Measurements from ENCODE around the gene HSBP1L1. TPM values are rescaled to one million over a fixed set of nuclear protein-coding genes. Genes with fewer than 3 reads are reported as not detected.
"Not testable (repeated sequence)": the region's sequence is repeated elsewhere in the genome, so short reads cannot be mapped to it uniquely, and the experiment has no call there.

Gene HSBP1L1
- total RNA-seq, 2 donors from 2014 or later: 1.2 to 6.2 TPM

DNA sequence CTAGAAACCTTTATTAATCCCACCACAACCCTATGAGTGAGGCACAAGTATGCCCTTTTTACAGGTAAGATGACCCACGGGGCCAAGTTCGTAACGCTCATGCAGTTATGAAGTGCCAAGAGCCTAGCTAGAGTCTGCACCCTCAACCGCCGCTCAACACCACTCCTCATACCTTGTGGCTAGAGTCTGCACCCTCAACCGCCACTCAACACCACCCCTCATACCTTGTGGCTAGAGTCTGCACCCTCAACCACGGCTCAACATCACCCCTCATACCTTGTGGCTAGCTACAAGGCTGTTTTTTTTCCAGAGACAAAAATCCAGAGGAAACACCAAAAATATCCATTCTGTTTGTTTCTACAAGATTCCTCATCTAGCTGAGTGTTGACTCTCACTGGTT, 19.4 kb downstream of the HSBP1L1 start:
- peaks cover 49 to 50% of the 10 kb centered on the region in 2 donors for H3K4me1 Mint-ChIP-seq (ENCODE audit: low read depth in 2 of 2)
- H3K9me3 Mint-ChIP-seq: no peaks in the 10 kb centered on the region
- DNase-seq (ENCODE audit: low spot score) (no peak), ATAC-seq (no peak)
- no peaks in the 10 kb centered on the region for H3K36me3 Mint-ChIP-seq
- H3K27ac Mint-ChIP-seq: peak overlapping the region; percentile 7 to 57
- no peaks in the 10 kb centered on the region for H3K27me3 Mint-ChIP-seq
- peak overlapping the region; percentile 56 for H3K4me3 Mint-ChIP-seq

DNA sequence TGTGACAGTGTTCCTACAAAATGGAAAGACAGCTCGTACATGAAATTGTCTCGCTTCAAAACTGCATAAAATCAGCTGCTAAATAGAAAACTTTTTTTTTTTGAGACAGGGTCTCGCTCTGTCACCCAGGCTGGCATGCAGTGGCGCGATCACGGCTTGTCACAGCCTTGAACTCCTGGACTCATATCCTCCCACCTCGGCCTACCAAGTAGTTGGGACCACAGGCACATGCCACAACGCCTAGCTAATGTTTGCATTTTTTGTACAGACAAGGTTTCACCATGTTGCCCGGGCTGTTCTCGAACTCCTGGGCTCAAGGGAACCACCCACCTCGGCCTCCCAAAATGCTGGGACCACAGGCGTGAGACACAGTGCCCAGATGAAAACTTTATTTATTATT, 20.7 kb downstream of the HSBP1L1 start:
- no peak for ATAC-seq
- no peak overlapping the region for H3K4me3 Mint-ChIP-seq

GRCh38 chr18:79986726-79987125, 22.3 kb downstream of the HSBP1L1 start:
- ATAC-seq (no peak), DNase-seq (ENCODE audit: low spot score) (no peak)
- no peaks in the 10 kb centered on the region for H3K36me3 Mint-ChIP-seq
- H3K4me3 Mint-ChIP-seq: peak overlapping the region; percentile 96
- no peaks in the 10 kb centered on the region for H3K27me3 Mint-ChIP-seq
- peaks cover 38 to 39% of the 10 kb centered on the region in 2 donors for H3K4me1 Mint-ChIP-seq (ENCODE audit: low read depth in 2 of 2)
- H3K9me3 Mint-ChIP-seq: no peaks in the 10 kb centered on the region
- H3K27ac Mint-ChIP-seq: peak overlapping the region; percentile 79 to 88

More for the DNA sequence above, 20.7 kb downstream of the HSBP1L1 start:
- Mint-ChIP-seq H3K9me3 (no peaks in the 10 kb centered on the region), H3K36me3 (no peaks in the 10 kb centered on the region), H3K27ac (peak overlapping the region in 1 of 2 donors; percentile 9), H3K27me3 (no peaks in the 10 kb centered on the region), H3K4me1 (ENCODE audit: low read depth in 2 of 2) (peaks cover 42 to 44% of the 10 kb centered on the region in 2 donors)
- no peak for DNase-seq (ENCODE audit: low spot score)

GRCh38 chr18:79987566-79987965, 23.1 kb downstream of the HSBP1L1 start:
- Mint-ChIP-seq H3K27me3 (no peaks in the 10 kb centered on the region), H3K4me1 (ENCODE audit: low read depth in 2 of 2) (peaks cover 29 to 31% of the 10 kb centered on the region in 2 donors), H3K9me3 (no peaks in the 10 kb centered on the region), H3K4me3 (peak overlapping the region; percentile 96), H3K36me3 (no peaks in the 10 kb centered on the region), H3K27ac (peak overlapping the region; percentile 79 to 88)
- no peak for ATAC-seq
- no peak for DNase-seq (ENCODE audit: low spot score)

GRCh38 chr18:79988071-79988450, 23.6 kb downstream of the HSBP1L1 start:
- Mint-ChIP-seq H3K4me1 (ENCODE audit: low read depth in 2 of 2) (peaks cover 26 to 29% of the 10 kb centered on the region in 2 donors), H3K27me3 (peaks cover 0 to under 1% of the 10 kb centered on the region in 2 donors), H3K9me3 (no peaks in the 10 kb centered on the region), H3K27ac (peak overlapping the region; percentile 79 to 88), H3K4me3 (peak overlapping the region; percentile 96), H3K36me3 (no peaks in the 10 kb centered on the region)
- ATAC-seq (peak; percentile 80 to 81), DNase-seq (ENCODE audit: low spot score) (peak; percentile 77)

DNA sequence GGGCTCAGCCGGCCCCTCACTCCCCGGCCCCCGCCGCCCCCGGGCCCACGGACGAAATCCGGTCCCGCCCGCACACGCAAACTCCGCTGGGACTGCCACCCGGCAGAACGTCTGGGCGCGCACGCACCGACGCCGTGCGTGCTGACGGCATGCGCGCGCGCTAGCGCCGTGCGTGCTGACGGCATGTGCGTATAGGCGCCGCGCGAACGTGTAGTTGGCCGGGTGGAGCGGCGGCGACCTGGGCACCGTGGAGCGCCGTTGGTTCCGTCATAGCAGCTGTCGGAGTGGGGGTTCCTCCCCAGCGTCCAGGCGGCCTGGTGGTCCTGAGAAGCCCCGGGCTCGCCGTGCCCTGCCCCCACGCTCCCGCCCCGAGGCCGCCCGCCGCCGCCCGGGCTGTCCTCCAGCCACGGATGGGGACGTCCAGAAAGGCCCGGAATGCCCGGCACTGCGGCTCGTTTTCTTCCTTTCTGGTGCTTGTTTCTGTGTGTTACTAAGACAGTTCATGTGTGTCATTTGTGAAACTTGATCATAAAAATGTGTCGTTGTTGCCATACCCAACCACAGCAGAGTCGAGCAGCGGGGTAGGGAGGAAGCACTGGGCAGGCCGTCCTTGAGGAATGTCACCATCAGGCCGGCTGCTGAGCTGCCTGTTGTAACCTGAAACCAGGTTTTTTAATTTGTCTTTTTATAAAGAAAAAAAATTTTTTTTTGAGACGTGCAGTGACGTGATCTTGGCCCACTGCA, 24.2 kb downstream of the HSBP1L1 start, which contains the start of gene TXNL4A:
TXNL4A (minus strand) TSS at position 113 of the 744 bp plus-strand sequence. CDS start 171 bp downstream, outside the sequence.
- Mint-ChIP-seq H3K36me3 (no peaks in the 10 kb centered on the region), H3K27ac (peak within 1 kb of the TSS; percentile 90 to 92), H3K4me3 (peak within 1 kb of the TSS; percentile 96), H3K4me1 (ENCODE audit: low read depth in 2 of 2) (peaks cover 20 to 25% of the 10 kb centered on the region in 2 donors), H3K27me3 (peaks cover 2 to 6% of the 10 kb centered on the region in 2 donors), H3K9me3 (no peaks in the 10 kb centered on the region)
- DNase-seq (ENCODE audit: low spot score): peak; percentile 90
- peak; percentile 99 for ATAC-seq

GRCh38 chr18:79989195-79989497, 24.7 kb downstream of the HSBP1L1 start:
- no peaks in the 10 kb centered on the region for H3K9me3 Mint-ChIP-seq
- H3K27me3 Mint-ChIP-seq: peaks cover 2 to 8% of the 10 kb centered on the region in 2 donors
- DNase-seq (ENCODE audit: low spot score): no peak
- H3K27ac Mint-ChIP-seq: peak overlapping the region; percentile 90 to 92
- H3K4me3 Mint-ChIP-seq: peak overlapping the region; percentile 96
- H3K4me1 Mint-ChIP-seq (ENCODE audit: low read depth in 2 of 2): peaks cover 15 to 20% of the 10 kb centered on the region in 2 donors
- no peaks in the 10 kb centered on the region for H3K36me3 Mint-ChIP-seq
- ATAC-seq: no peak

DNA sequence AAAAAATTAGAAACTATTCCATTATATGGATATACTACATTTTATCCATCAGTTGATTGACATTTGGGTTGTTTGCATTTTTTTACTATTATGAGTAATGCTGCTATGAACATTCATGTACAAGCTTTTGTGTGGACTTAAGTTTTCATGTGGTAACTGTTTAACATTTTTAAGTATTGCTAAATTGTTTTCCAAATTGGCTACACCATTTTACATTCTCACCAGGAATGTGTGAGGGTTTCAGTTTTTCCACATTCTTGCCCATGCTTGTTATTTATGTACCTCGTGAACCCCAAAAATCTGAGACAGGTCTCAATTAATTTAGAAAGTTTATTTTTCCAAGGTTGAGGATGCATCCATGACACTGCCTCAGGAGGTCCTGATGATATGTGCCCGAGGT, 27.1 kb downstream of the HSBP1L1 start:
- Mint-ChIP-seq H3K9me3 (no peaks in the 10 kb centered on the region), H3K27me3 (peaks cover 2 to 14% of the 10 kb centered on the region in 2 donors), H3K27ac (no peak overlapping the region), H3K4me3 (no peak overlapping the region), H3K4me1 (ENCODE audit: low read depth in 2 of 2) (peaks cover 8 to 13% of the 10 kb centered on the region in 2 donors), H3K36me3 (no peaks in the 10 kb centered on the region)
- DNase-seq (ENCODE audit: low spot score): no peak
- ATAC-seq: no peak

- H3K27ac Mint-ChIP-seq; H3K4me1 Mint-ChIP-seq (ENCODE audit: low read depth in 2 of 2); H3K36me3 Mint-ChIP-seq; DNase-seq (ENCODE audit: low spot score); H3K4me3 Mint-ChIP-seq; ATAC-seq; H3K27me3 Mint-ChIP-seq; H3K9me3 Mint-ChIP-seq: not testable (repeated sequence)
Measured at GRCh38 chr18:79999701-80000100, 35.3 kb downstream of the HSBP1L1 start.

- H3K36me3 Mint-ChIP-seq: peaks cover 9% of the 10 kb centered on the region
- no peak for ATAC-seq
- no peak for DNase-seq (ENCODE audit: low spot score)
Measured at GRCh38 chr18:80000877-80001276, 36.4 kb downstream of the HSBP1L1 start.

GRCh38 chr18:80002468-80002867, 38.0 kb downstream of the HSBP1L1 start:
- Mint-ChIP-seq H3K4me3 (no peak overlapping the region), H3K4me1 (ENCODE audit: low read depth in 2 of 2) (no peaks in the 10 kb centered on the region), H3K9me3 (peaks cover 7% of the 10 kb centered on the region), H3K36me3 (peaks cover 9% of the 10 kb centered on the region), H3K27ac (no peak overlapping the region), H3K27me3 (peaks cover 0 to 4% of the 10 kb centered on the region in 2 donors)
- DNase-seq (ENCODE audit: low spot score) (no peak), ATAC-seq (no peak)

More at GRCh38 chr18:80000877-80001276, 36.4 kb downstream of the HSBP1L1 start:
- no peak overlapping the region for H3K4me3 Mint-ChIP-seq
- H3K9me3 Mint-ChIP-seq: peaks cover 7% of the 10 kb centered on the region
- peaks cover 0 to 9% of the 10 kb centered on the region in 2 donors for H3K27me3 Mint-ChIP-seq
- no peaks in the 10 kb centered on the region for H3K4me1 Mint-ChIP-seq (ENCODE audit: low read depth in 2 of 2)
- H3K27ac Mint-ChIP-seq: no peak overlapping the region

DNA sequence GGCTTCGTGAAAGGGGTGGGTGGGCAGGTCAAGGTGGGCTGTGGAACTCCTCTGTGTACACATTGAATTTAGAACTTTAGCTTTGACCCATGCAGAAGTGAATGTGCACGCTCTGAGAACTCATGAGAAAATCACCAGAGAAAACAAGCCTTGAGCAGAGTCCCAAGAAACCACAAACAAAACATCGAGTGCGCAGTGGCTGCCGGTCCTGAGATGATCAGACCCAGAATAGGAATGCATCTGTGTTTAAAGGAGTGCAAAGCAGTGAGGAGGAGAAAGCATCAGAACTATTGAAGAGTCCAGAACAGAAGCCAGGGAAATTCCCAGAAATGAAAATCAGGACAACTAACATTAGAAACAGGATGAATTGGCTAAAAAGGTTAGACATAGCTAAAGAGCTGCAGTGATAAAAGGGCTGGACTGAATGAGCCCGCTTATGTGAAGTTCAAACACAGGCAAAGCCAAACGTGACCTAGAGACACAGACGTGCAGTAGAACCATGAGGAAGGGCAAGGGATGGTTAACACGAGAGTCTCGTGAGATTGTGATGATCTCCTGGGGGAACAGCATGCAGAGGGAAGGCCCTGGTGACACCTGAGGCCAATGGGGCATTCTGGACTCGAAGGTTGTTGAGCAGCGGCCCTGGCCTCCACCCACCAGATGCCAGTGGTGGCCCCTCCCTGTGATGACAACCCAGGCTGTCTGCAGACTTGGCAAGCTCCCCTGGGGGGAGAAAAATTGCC, 40.3 kb downstream of the HSBP1L1 start:
- Mint-ChIP-seq H3K27me3 (peaks cover 0 to 2% of the 10 kb centered on the region in 2 donors), H3K36me3 (peaks cover 13% of the 10 kb centered on the region), H3K9me3 (peaks cover 6% of the 10 kb centered on the region), H3K27ac (no peak overlapping the region), H3K4me1 (ENCODE audit: low read depth in 2 of 2) (no peaks in the 10 kb centered on the region), H3K4me3 (no peak overlapping the region)
- DNase-seq (ENCODE audit: low spot score) (no peak), ATAC-seq (no peak)

- H3K9me3 Mint-ChIP-seq: no peaks in the 10 kb centered on the region
- no peak overlapping the region for H3K4me3 Mint-ChIP-seq
- H3K4me1 Mint-ChIP-seq (ENCODE audit: low read depth in 2 of 2): no peaks in the 10 kb centered on the region
- no peak overlapping the region for H3K27ac Mint-ChIP-seq
- DNase-seq (ENCODE audit: low spot score) (no peak), ATAC-seq (no peak)
- peaks cover 6% of the 10 kb centered on the region for H3K36me3 Mint-ChIP-seq
- H3K27me3 Mint-ChIP-seq: no peaks in the 10 kb centered on the region
Measured at GRCh38 chr18:80006724-80007123, 42.3 kb downstream of the HSBP1L1 start.
